Measurements from ENCODE around the gene FMN2.

FMN2 gene

DNA sequence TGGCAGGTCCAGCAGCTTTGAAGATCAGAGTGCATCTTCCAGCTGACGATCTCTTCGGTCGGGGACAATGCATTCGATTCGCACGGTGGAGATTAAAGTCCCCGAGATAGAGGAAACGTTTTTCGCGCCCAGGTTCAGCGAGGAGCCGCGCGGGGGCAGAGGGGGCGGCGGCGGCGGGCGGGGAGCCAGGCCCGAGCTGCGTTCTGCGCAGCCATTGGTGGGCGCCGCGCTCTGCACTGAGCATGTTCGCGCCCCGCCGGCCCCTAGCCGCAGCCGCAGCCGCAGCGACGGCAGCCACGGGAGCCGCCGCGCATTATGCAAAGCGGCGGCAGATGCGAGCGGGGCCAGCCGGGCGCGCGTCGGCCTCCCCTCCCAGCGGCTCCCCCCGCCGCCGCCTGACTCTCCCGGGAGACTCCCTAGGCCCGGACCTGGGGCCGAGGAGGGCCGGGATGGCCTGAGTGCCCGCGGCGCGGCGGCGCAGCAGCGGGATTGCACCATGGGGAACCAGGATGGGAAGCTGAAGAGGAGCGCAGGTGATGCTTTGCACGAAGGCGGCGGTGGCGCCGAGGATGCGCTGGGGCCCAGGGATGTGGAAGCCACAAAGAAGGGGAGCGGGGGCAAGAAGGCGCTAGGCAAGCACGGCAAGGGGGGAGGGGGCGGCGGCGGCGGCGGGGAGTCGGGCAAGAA, at the start of gene FMN2:
TSS of gene FMN2 (plus strand) at position 270 of the 687 bp plus-strand sequence. CDS start at position 497, 227 bp downstream.
- no peak for FAIRE-seq

DNA sequence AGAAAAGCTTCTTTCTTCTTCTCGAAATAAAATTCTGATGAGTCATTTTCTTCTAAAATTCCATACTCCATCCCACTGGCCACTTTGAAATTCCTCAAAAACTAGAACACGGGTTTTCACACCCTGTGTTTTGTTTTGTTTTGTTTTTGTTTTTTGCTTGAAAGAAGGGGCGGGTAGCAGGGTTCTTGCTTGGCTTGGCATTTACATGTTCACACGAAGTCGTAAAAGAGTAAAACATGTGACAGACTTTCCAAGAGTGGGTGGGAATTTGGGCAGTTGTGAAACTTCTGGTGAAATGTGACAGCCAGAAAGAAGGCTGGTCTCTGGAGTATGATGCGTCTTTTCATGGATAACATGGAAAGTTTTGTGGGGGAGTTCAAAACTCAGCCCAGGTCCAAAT, 47.1 kb upstream of the FMN2 start:
- DNase-seq (ENCODE audit: low spot score) (peak; percentile 27), FAIRE-seq (no peak)

More for the DNA sequence above, at the start of gene FMN2:
- no peak for DNase-seq (ENCODE audit: low spot score)

DNA sequence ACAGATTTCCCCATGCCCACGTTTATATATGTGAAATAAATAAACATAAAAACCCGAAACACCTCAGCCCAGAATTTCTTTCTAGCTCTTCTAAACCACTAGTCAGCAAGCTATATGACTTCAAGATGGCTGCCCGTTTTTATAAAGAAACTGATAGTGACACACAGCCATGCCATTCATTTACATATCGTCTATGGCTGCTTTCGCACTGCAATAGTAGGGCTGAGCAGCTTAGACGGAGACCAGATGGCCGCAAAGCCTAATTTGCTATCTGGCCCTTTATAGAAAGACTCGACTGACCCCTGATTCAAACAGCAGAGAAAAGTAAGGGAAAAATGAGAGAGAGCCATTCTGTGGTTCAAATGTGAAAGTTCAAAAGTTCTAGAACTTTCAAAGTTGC, 45.7 kb upstream of the FMN2 start:
- FAIRE-seq = no peak
- no peak for DNase-seq (ENCODE audit: low spot score)

DNA sequence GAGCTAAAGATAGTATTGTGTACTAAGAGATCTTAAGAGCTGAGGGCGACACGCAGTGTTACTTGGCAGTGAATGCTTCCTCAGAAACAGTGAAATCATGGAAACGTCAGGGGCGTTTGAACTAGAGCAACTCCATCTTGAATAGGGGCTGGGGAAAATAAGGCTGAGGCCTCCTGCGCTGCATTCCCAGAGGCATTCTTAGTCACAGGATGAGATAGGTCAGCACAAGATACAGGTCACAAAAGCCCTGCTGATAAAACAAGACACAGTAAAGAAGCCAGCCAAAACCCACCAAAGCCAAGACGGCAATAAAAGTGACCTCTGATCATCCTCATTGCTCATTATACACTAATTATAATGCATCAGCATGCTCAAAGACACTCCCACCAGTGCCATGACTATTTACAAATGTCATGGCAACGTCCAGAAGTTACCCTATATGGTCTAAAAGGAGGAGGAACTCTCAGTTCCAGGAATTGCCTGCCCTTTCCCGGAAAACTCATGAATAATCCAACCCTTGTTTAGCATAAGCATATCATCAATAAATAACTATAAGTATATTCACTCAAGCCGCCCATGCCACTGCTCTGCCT, 37.5 kb upstream of the FMN2 start:
- DNase-seq (ENCODE audit: low spot score) = no peak
- FAIRE-seq = no peak

DNA sequence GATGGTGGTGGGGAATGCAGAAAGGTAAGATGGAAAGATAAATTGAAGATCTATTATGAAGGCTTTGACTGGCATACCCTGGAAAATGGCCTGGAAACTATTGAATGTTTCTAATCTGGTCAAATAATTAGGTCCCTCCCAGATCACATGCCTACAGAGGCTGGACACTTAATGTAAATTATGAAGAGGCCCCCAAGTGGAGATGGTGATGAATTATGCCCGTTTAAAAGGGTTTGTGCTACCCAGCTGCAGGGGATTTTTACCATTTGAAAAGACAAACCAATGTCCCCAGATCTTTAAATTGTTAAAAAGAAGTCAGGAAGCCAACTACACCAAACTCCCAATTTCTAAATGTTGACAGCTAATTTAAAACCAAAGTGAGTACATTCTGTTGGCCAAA, 35.7 kb upstream of the FMN2 start:
- FAIRE-seq = no peak
- no peak for DNase-seq (ENCODE audit: low spot score)

DNA sequence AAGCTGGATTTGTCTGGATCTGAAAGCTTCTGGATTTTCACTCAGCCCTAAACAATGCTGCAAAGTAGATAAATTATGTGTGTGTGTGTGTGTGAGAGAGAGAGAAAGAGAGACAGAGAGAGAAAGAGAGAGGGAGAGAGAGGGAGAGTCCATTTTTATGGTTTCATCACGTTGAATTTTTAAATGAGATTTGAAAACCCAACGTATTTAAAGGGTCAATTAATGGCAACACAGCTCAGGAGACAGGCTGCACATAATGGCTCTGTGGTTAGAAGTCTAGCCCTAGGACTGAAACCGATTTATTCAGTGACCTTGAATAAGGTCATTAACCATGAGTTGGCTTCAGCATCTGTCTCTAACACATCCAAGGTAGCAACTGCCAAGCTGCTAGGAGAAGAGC, 35.3 kb upstream of the FMN2 start:
- no peak for DNase-seq (ENCODE audit: low spot score)
- FAIRE-seq = no peak

DNA sequence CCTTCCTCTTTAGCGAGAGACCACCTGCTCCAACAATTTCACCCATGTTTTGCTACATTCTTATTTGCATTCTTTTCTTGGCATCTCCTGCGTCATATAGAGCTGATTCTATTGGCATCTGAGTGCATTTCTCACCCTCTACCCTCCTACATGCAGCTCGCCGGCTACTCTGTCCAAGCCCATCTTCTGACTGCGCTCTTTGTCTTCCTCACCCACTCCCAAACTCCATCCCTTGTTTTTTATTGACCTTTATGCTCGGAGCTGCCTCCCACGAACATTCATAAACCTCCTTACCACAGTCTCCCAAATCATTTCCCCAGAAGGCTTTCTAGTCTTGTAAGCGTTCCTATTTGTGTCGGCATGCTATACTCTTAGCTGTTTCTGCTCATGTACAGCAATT, 33.6 kb upstream of the FMN2 start:
- FAIRE-seq = no peak
- DNase-seq (ENCODE audit: low spot score) = no peak

DNA sequence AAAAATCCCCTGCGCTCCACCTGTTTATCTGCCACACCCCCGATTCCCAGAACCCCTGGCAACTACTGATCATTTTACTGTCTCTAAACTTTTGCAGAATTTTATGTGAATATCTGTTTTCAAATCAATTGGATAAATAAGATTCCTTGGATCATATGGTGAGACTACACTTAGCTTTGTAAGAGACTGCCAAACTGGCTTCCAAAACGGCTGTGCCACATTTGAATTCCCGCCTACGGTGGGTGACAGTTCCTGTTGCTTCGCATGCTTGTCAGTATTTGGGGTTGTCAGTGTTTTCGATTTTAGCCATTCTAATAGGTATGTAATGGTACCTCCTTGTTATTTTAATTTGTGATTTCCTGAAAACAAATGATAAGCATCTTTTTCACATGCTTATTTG, 22.7 kb upstream of the FMN2 start:
- FAIRE-seq (no peak), DNase-seq (ENCODE audit: low spot score) (no peak)

DNA sequence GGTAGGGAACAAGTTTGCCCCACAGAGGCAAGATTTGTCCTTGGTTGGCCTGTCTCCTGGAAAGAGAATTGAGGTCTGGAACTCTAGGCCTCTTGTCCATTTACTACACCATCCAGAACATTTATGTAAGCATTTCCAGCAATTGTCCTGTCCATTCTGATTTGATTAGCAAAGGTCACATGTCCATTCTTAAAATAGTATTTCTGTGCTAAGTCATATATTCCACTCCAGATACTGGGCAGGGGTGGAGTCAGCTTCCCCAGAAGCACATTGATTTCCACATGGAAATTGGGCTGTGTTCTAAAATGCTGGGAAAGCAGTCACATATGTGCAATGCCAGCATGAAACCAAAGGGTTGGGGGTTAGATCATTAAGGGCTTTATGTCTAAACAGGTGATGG, 21.5 kb upstream of the FMN2 start:
- no peak for DNase-seq (ENCODE audit: low spot score)
- FAIRE-seq = no peak

DNA sequence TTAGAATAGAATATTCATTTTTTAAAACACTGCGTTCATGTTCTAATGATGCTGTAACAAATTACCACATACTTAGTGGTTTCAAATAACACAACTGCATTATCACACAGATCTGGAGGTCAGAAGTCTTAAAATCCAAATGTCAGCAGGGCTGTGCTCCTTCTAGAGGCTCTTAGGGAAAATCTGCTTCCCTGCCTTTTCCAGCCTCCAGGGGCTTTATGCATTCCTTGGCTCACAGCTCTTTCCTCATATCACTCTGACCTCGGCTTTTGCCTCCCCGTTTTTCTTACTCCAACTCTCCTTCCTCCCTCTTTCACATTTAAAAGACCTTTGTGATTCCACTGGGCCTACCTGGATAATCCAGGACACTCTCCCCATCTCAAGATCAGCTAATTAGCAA, 18.6 kb upstream of the FMN2 start:
- no peak for DNase-seq (ENCODE audit: low spot score)
- FAIRE-seq = no peak

DNA sequence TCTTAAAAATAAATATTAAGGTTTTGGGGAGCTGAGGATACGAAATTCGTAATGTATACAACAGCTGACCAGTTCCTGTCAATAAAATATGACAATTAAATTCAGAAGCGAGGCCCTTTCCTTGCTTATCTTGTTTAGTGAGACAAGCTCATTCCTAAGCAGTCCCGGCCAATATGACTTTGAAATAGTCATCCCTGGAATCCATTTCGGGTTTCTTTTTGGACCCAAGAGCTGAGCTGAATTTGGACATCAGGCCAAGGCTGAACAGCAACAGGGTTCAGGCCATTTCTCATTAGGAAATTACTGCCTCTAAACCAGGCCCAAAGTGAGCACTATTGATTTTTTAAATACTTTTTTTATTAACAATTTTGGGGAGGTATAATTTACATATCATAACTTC, 17.3 kb upstream of the FMN2 start:
- no peak for FAIRE-seq
- no peak for DNase-seq (ENCODE audit: low spot score)

DNA sequence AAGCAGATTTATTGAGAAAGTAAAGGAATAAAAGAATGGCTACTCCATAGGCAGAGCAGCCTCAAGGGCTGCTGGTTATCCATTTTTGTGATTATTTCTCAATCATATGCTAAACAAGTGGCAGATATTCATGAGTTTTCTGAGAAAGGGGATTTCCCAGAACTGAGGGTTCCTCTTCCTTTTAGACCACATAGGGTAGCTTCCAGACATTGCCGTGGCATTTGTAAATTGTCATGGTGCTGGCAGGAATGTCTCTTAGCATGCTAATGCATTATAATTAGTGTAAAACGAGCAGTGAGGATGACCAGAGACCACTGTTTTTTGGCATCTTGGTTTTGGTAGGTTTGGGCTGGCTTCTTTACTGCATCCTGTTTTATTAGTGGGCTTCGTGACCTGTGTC, 16.8 kb upstream of the FMN2 start:
- no peak for FAIRE-seq
- no peak for DNase-seq (ENCODE audit: low spot score)

DNA sequence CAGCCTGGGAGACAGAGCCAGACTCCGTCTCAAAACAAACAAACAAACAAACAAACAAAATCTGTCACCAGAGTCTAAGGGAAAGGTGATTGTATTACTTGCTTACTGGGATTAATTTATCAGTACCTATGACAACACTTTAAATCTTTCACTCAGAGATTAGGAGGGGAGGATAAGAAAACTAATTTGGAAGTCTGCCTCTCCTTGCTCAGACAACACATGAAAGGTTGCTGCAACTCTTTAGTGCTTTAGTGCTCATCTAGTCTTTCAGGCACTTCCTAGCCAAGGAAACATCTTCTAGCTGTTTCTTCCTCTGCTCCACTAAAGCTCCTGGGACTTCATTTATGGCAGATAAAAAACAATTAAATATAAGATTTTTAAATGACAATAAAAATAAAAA, 7.3 kb upstream of the FMN2 start:
- no peak for FAIRE-seq
- DNase-seq (ENCODE audit: low spot score) = no peak

DNA sequence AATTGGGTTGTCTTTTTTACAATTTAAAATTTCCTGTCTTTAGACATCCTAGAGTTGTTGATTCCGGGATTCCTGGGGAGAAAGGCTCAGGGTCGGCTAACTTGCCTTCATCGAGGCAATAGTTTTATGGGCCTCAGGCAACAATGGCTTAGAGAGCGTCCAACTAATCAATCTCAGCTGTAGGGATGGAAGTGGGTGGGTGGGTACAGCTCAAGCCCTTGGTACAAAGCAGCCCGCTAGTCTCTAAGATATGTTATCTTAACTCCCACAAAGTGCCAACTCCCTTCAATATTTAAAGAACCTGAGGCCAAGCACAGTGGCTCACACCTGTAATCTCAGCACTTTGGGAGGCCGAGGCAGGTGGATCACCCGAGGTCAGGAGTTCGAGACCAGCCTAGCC, 6.9 kb upstream of the FMN2 start:
- FAIRE-seq = no peak
- no peak for DNase-seq (ENCODE audit: low spot score)

DNA sequence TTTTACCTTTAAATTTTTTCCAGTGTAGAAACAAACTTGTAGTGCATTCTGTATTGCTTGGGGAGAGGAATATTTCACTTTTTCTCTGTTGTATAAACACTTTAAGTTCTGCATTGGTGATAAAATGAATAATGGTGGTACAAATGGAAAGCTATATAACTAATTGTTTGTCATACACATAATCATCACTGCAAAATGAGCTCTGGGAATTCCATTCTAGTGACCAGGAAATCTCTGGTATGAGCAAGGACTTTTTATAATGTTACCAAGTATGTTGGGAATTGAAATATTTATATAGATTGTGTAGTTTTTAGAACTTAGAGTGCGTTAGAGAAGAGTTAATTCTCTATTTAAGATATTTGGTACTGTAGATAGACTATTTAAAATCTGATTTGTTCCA, 5.0 kb upstream of the FMN2 start:
- no peak for DNase-seq (ENCODE audit: low spot score)

DNA sequence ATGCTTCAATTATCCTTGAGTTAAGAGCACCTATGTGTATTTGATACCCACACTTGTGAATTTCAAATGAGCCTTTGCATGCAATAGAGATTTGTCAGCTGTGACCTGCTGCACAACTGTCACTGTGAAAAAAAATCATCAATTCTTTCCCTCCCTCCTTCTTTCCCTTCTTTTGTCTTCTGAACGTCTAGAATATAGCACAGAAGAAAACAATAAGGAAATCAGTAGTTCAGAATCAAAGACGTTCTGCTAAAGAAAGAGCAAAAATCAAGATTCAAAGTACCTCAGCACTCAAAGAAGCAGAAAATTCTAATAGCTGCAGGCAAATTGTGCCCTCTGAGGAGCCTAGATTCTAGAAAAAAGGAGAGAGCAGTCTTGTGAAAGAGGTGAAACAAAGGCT, 1.7 kb upstream of the FMN2 start:
- FAIRE-seq (no peak), DNase-seq (ENCODE audit: low spot score) (no peak)

More for the DNA sequence above, 5.0 kb upstream of the FMN2 start:
- FAIRE-seq = no peak

DNA sequence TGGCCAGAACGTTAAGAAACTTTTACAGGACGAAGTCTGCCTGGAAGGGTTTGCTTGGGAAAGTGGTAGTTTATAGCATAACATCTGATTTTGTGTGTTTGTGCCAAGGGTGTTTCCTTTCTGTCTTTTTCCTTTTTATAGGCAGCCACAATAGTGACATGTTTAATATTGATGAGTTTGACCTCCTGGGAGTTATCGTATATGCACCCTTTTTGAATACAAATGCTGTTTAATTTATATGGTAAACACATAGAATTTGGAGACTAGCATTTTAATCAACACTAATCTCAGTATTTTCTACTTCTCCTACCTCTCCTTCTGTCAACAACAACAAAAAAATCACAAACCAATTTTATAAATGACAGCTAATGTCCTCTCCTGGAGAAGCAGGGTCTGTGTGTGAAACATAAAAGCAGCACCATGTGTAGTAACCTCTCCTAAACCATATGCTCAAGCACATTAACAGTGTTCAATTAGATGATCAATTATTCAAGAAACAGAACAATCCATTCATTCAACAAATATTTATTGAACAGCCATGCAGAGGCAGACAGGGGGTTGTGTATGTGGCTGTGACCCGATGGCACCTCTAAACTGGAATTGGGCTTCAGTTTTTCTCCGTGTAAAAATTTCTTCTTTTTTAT, 604 bp upstream of the FMN2 start:
- DNase-seq (ENCODE audit: low spot score) (no peak), FAIRE-seq (no peak)

DNA sequence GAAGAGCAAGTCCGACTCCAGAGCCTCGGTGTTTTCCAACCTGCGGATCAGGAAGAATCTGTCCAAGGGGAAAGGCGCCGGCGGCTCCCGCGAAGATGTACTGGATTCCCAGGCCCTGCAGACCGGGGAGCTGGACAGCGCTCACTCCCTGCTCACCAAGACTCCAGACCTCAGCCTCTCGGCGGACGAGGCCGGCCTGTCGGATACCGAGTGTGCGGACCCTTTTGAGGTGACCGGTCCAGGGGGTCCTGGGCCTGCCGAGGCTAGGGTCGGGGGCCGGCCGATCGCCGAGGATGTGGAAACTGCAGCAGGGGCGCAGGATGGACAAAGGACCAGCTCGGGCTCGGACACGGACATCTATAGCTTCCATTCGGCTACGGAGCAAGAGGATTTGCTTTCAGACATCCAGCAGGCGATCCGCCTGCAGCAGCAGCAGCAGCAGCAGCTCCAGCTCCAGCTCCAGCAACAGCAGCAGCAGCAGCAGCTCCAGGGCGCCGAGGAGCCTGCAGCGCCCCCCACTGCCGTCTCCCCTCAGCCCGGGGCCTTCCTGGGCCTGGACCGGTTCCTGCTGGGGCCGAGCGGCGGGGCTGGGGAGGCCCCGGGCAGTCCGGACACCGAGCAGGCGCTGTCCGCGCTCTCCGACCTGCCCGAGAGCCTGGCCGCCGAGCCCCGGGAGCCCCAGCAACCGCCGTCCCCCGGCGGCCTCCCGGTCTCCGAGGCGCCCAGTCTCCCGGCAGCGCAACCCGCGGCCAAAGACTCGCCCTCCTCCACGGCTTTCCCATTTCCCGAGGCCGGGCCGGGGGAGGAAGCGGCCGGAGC, 827 bp downstream of the FMN2 start:
- no peak for DNase-seq (ENCODE audit: low spot score)
- FAIRE-seq = no peak

DNA sequence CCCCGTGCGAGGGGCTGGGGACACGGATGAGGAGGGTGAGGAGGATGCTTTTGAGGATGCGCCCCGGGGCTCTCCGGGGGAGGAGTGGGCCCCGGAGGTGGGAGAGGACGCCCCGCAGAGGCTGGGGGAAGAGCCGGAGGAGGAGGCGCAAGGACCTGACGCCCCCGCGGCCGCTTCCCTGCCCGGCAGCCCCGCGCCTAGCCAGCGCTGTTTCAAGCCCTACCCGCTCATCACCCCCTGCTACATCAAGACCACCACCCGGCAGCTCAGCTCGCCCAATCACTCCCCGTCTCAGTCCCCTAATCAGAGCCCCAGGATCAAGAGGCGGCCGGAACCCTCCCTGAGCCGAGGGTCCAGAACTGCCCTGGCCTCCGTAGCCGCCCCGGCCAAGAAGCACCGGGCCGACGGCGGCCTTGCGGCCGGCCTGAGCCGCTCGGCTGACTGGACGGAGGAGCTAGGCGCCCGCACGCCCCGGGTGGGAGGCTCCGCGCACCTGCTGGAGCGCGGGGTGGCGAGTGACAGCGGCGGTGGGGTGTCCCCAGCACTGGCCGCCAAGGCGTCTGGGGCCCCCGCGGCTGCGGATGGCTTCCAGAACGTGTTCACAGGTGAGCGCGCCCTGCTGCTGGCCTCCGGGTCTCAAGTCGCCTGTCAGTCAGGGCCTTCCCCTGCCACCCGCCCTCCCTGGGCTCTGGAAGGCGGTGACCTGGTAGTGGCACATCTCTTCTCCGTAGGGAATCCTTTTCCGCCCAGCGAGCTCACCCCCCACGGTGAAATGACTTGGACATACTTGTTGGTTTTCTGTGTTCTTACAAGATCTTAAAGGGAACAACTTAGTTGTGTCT, 1.7 kb downstream of the FMN2 start:
- DNase-seq (ENCODE audit: low spot score) = no peak
- FAIRE-seq = no peak

DNA sequence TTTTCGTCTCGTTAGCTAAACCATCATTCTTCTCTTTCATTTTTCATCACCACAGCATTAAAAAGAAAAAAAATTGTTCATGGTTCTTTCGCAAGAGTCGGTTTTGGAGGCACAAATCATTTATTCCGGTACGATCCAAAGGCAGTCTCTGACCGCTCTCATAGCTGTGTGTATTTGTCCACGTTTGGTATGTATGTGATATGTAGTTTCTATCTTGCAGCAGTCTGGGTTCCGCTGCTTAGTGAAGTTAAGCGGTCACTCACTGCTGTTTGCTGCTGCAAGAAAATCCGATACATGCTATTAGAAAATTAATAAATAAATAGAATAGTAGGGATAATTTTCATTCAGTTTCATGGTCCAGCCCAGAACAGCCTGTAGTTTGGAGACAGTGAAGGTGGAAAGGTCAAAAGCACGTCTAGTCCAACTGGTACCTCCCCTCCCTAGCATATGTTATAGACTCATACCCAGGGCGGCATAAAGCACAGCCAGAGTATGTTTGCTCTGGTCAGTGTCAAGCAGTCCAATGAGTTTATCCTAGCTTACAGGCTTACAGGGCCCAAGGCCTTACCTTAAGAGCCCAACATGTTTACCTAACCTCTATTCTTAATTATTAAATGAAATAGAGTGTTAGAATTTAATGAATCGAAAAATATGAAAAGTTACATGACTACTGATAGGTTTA, 2.5 kb downstream of the FMN2 start:
- FAIRE-seq (no peak), DNase-seq (ENCODE audit: low spot score) (no peak)

DNA sequence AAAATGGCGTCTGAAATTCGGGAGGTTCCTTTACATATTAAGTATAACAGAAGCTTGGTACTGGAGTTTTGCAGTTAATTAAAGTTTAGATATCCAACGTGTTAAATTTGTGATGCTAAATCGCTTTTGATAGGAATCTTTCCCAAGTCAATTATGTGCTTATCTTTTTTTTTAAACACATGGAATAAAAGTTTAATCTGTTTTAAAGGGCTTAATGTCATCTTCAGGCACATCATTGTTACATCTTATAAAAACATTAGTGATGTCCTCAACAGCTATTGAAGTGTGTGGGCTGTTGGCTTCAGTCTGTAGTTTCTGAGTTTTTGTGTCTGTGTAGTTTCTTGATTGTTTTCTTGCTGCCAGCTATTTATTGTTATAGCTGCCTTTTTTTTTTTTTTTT, 5.3 kb downstream of the FMN2 start:
- FAIRE-seq (no peak), DNase-seq (ENCODE audit: low spot score) (no peak)

Data from urothelium cell line (cell line).